HG02798 (cell line): ENCODE measurements around the gene ZNF771.
A peak's percentile ranks its signal among the peaks of the same experiment; 100 is the strongest.
"Not testable (repeated sequence)": the region's sequence is repeated elsewhere in the genome, so short reads cannot be mapped to it uniquely, and the experiment has no call there.

Experiments
- ATAC-seq: cut with Tn5 transposase; IDR thresholded peaks from one replicate; pipeline ENCODE4 v1.9.1; 2021; ENCODE audit warnings: mild to moderate bottlenecking; ENCODE audit not compliant: unreplicated experiment, poor library complexity

Gene ZNF771

GRCh38 chr16:30374538-30374937 is 32.9 kb upstream of the ZNF771 start, which contains the start of gene MYL11:
MYL11 (plus strand) TSS chr16:30374802; CDS start chr16:30374858, 56 bp downstream.
- ATAC-seq = no peak

GRCh38 chr16:30375864-30376263 is 31.5 kb upstream of the ZNF771 start:
- no peak for ATAC-seq

GRCh38 chr16:30376461-30376902 is 30.9 kb upstream of the ZNF771 start:
- no peak for ATAC-seq

GRCh38 chr16:30377050-30377811 is 30.2 kb upstream of the ZNF771 start:
- ATAC-seq = no peak

- peak; percentile 53 for ATAC-seq
Measured at GRCh38 chr16:30377812-30378235, 29.6 kb upstream of the ZNF771 start.

GRCh38 chr16:30378236-30379157 is 28.9 kb upstream of the ZNF771 start:
- ATAC-seq = peak; percentile 89

GRCh38 chr16:30379158-30379783 is 28.1 kb upstream of the ZNF771 start:
- no peak for ATAC-seq

GRCh38 chr16:30380072-30380802 is 27.2 kb upstream of the ZNF771 start:
- ATAC-seq = no peak

GRCh38 chr16:30380803-30381208 is 26.6 kb upstream of the ZNF771 start:
- no peak for ATAC-seq

- no peak for ATAC-seq
Measured at GRCh38 chr16:30381291-30382041, 25.9 kb upstream of the ZNF771 start.

- ATAC-seq = no peak
Measured at GRCh38 chr16:30382111-30382881, 25.1 kb upstream of the ZNF771 start, which contains the start of gene SEPTIN1. SEPTIN1 (minus strand) TSS chr16:30382561; CDS start chr16:30382542, 19 bp downstream.

GRCh38 chr16:30383521-30383920 is 23.9 kb upstream of the ZNF771 start:
- no peak for ATAC-seq

GRCh38 chr16:30394592-30395154 is 12.7 kb upstream of the ZNF771 start:
- ATAC-seq = no peak

- ATAC-seq = peak; percentile 78
Measured at GRCh38 chr16:30395155-30395991, 12.0 kb upstream of the ZNF771 start, which contains the start of gene ZNF48. ZNF48 (plus strand) TSS chr16:30395420; CDS start chr16:30395795, 375 bp downstream.

GRCh38 chr16:30395992-30396585 is 11.3 kb upstream of the ZNF771 start:
- ATAC-seq = no peak

GRCh38 chr16:30396627-30397026 is 10.8 kb upstream of the ZNF771 start:
- ATAC-seq = not testable (repeated sequence)

GRCh38 chr16:30397056-30397455 is 10.3 kb upstream of the ZNF771 start:
- ATAC-seq = no peak
